HG02610 (cell line): ENCODE measurements around the gene PERP.
"Not testable (repeated sequence)": the region's sequence is repeated elsewhere in the genome, so short reads cannot be mapped to it uniquely, and the experiment has no call there.

Experiments used
- ATAC-seq: cut with Tn5 transposase; IDR thresholded peaks from one replicate; pipeline ENCODE4 v1.9.1; 2021; ENCODE audit warnings: mild to moderate bottlenecking, moderate library complexity; ENCODE audit not compliant: unreplicated experiment

The PERP gene

GRCh38 chr6:138105880-138106664 lies 1.1 kb downstream of the PERP start:
- ATAC-seq: no peak

- no peak for ATAC-seq
Measured at GRCh38 chr6:138105446-138105845, 1.8 kb downstream of the PERP start.

- ATAC-seq: no peak
Measured at GRCh38 chr6:138104618-138105213, 2.5 kb downstream of the PERP start.

- no peak for ATAC-seq
Measured at GRCh38 chr6:138103871-138104270, 3.3 kb downstream of the PERP start.

- no peak for ATAC-seq
Measured at GRCh38 chr6:138101946-138102731, 5.1 kb downstream of the PERP start.

GRCh38 chr6:138099832-138100231 lies 7.4 kb downstream of the PERP start:
- no peak for ATAC-seq

- ATAC-seq: no peak
Measured at GRCh38 chr6:138098306-138098705, 8.9 kb downstream of the PERP start.

- no peak for ATAC-seq
Measured at GRCh38 chr6:138094260-138094659, 13.0 kb downstream of the PERP start.

GRCh38 chr6:138093632-138094031 lies 13.6 kb downstream of the PERP start:
- no peak for ATAC-seq

GRCh38 chr6:138092686-138093085 lies 14.5 kb downstream of the PERP start:
- ATAC-seq: no peak

GRCh38 chr6:138089325-138089724 lies 17.9 kb downstream of the PERP start:
- ATAC-seq: no peak

- no peak for ATAC-seq
Measured at GRCh38 chr6:138088326-138088762, 18.9 kb downstream of the PERP start.

- ATAC-seq: no peak
Measured at GRCh38 chr6:138087593-138088325, 19.5 kb downstream of the PERP start.

- ATAC-seq: no peak
Measured at GRCh38 chr6:138086573-138087196, 20.5 kb downstream of the PERP start.

- ATAC-seq: no peak
Measured at GRCh38 chr6:138085839-138086222, 21.4 kb downstream of the PERP start.

- ATAC-seq: no peak
Measured at GRCh38 chr6:138084904-138085838, 22.0 kb downstream of the PERP start.

- no peak for ATAC-seq
Measured at GRCh38 chr6:138082232-138082631, 25.0 kb downstream of the PERP start.

- ATAC-seq: not testable (repeated sequence)
Measured at GRCh38 chr6:138079556-138079955, 27.7 kb downstream of the PERP start.

- ATAC-seq: no peak
Measured at GRCh38 chr6:138078491-138078890, 28.7 kb downstream of the PERP start.

GRCh38 chr6:138073264-138073663 lies 34.0 kb downstream of the PERP start:
- ATAC-seq: no peak
